Neural progenitor cell (in vitro differentiated cells): ENCODE data around the gene TRIM47.

ENCODE experiments used
- CTCF ChIP-seq: fragments of 200-600 bp; sonication (generic); IDR thresholded peaks from 2 replicates; pipeline ENCODE4 v1.5.1; 2017; ENCODE audit warnings: antibody characterized with exemption, mild to moderate bottlenecking
- EZH2phosphoT487 ChIP-seq: fragments of 200-600 bp; sonication (generic); IDR thresholded peaks from 2 replicates; pipeline ENCODE4 v1.6.1; 2017; ENCODE audit warnings: antibody characterized with exemption

DNA sequence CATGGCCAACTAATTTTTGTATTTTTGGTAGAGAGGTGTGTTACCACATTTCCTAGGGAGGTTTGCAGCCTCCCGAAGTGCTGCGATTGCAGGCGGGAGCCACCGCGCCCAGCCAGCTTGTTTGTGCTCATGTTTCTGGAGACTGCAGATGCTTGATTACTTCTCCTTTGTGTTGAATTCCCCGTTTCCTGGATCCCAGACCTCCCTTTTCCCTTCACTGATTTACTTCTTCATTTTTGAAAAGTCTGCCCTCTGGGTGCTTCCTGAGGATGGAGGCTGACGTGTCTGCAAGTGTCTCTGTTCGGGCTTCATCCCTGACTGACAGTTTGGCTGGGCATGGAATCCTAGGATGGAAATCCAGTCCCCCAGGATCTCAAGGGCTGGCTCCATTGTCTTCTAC lies 7.0 kb upstream of the TRIM47 start:
- TF ChIP-seq EZH2phosphoT487 = no peak
- no peak for TF ChIP-seq CTCF
